GM19025 (cell line): Measurements from ENCODE around the gene WWOX.
"Not testable (repeated sequence)": the region's sequence is repeated elsewhere in the genome, so short reads cannot be mapped to it uniquely, and the experiment has no call there.

Source experiments
- ATAC-seq: cut with Tn5 transposase; IDR thresholded peaks from one replicate; pipeline ENCODE4 v1.9.1; 2021; ENCODE audit warnings: mild to moderate bottlenecking, low read depth, moderate library complexity; ENCODE audit not compliant: unreplicated experiment

The WWOX gene

GRCh38 chr16:78099271-78100111 is at the start of gene WWOX:
TSS of gene WWOX (plus strand) at chr16:78099654.
- peak; percentile 96 for ATAC-seq

- ATAC-seq: no peak
These were observed 48.6 kb upstream of the WWOX start for GRCh38 chr16:78050734-78051400.

- ATAC-seq: no peak
These were observed 41.5 kb upstream of the WWOX start for GRCh38 chr16:78057803-78058564.

- ATAC-seq: not testable (repeated sequence)
These were observed 39.6 kb upstream of the WWOX start for GRCh38 chr16:78059806-78060205.

- ATAC-seq: no peak
These were observed 39.2 kb upstream of the WWOX start for GRCh38 chr16:78060295-78060694.

GRCh38 chr16:78060809-78061208 is 38.6 kb upstream of the WWOX start:
- no peak for ATAC-seq

- no peak for ATAC-seq
These were observed 34.1 kb upstream of the WWOX start for GRCh38 chr16:78065319-78065718.

- no peak for ATAC-seq
These were observed 29.5 kb upstream of the WWOX start for GRCh38 chr16:78069913-78070312.

- ATAC-seq: no peak
These were observed 27.2 kb upstream of the WWOX start for GRCh38 chr16:78072275-78072674.

- ATAC-seq: no peak
These were observed 23.7 kb upstream of the WWOX start for GRCh38 chr16:78075800-78076199.

- no peak for ATAC-seq
These were observed 18.1 kb upstream of the WWOX start for GRCh38 chr16:78081341-78081740.

- ATAC-seq: no peak
These were observed 8.0 kb upstream of the WWOX start for GRCh38 chr16:78091419-78091818.

- no peak for ATAC-seq
These were observed 6.7 kb upstream of the WWOX start for GRCh38 chr16:78092758-78093157.

GRCh38 chr16:78094166-78094565 is 5.3 kb upstream of the WWOX start:
- ATAC-seq: no peak

- ATAC-seq: no peak
These were observed 4.5 kb upstream of the WWOX start for GRCh38 chr16:78094998-78095397.

- no peak for ATAC-seq
These were observed 3.1 kb upstream of the WWOX start for GRCh38 chr16:78096386-78096785.

GRCh38 chr16:78097548-78097947 is 1.9 kb upstream of the WWOX start:
- no peak for ATAC-seq

- no peak for ATAC-seq
These were observed 1.4 kb upstream of the WWOX start for GRCh38 chr16:78098087-78098486.

- ATAC-seq: no peak
These were observed 721 bp upstream of the WWOX start for GRCh38 chr16:78098595-78099270.

GRCh38 chr16:78100112-78100467 is 636 bp downstream of the WWOX start:
- no peak for ATAC-seq
